Coronary artery (tissue), 2 donors: ENCODE measurements around the gene SSTR5.

Experiments
- DNase-seq: peaks from one replicate; pipeline ENCODE4 v3.0.0-alpha.2; 2017; ENCODE audit warnings: low spot score
- H3K27ac ChIP-seq, 2 donors: fragments of 200-600 bp; sonication (generic); one replicate each; pipeline ENCODE4 v1.5.1; 2016 to 2019
- H3K4me3 ChIP-seq: fragments of 200-600 bp; sonication (generic); 2 replicates; pipeline ENCODE4 v1.5.1; 2016; ENCODE audit warnings: mild to moderate bottlenecking, moderate library complexity
- CTCF ChIP-seq: fragments of 200-600 bp; sonication (generic); IDR thresholded peaks from one replicate; pipeline ENCODE4 v1.5.1; 2019; ENCODE audit warnings: antibody characterized with exemption

Gene SSTR5

GRCh38 chr16:1123525-1124230, 51.1 kb downstream of the SSTR5 start:
- no peak for DNase-seq
- H3K4me3 ChIP-seq: no peak overlapping the region
- H3K27ac ChIP-seq: no peak overlapping the region
- TF ChIP-seq CTCF: no peak

GRCh38 chr16:1124291-1124690, 51.7 kb downstream of the SSTR5 start:
- no peak overlapping the region for H3K4me3 ChIP-seq
- no peak overlapping the region for H3K27ac ChIP-seq
- DNase-seq: no peak
- TF ChIP-seq CTCF: no peak

GRCh38 chr16:1124795-1125194, 52.2 kb downstream of the SSTR5 start:
- TF ChIP-seq CTCF: no peak
- Histone ChIP-seq H3K4me3 (no peak overlapping the region), H3K27ac (no peak overlapping the region)
- DNase-seq: no peak

- TF ChIP-seq CTCF: no peak
- Histone ChIP-seq H3K4me3 (no peak overlapping the region), H3K27ac (no peak overlapping the region)
- no peak for DNase-seq
Observed at GRCh38 chr16:1125471-1125870, 52.9 kb downstream of the SSTR5 start.

- TF ChIP-seq CTCF: no peak
- Histone ChIP-seq H3K27ac (no peak overlapping the region), H3K4me3 (no peak overlapping the region)
- no peak for DNase-seq
Observed at GRCh38 chr16:1126044-1126443, 53.5 kb downstream of the SSTR5 start.

- H3K27ac ChIP-seq: no peak overlapping the region
- no peak for TF ChIP-seq CTCF
Observed at GRCh38 chr16:1126586-1126985, 54.0 kb downstream of the SSTR5 start.

GRCh38 chr16:1127101-1127500, 54.6 kb downstream of the SSTR5 start:
- H3K4me3 ChIP-seq: no peak overlapping the region
- no peak overlapping the region for H3K27ac ChIP-seq
- no peak for TF ChIP-seq CTCF
- no peak for DNase-seq

More at GRCh38 chr16:1126586-1126985, 54.0 kb downstream of the SSTR5 start:
- no peak for DNase-seq
- no peak overlapping the region for H3K4me3 ChIP-seq
